Gastroesophageal sphincter (tissue), 4 donors: ENCODE measurements around the gene TMEM30B. TPM values are rescaled to one million over a fixed set of nuclear protein-coding genes. Genes with fewer than 3 reads are reported as not detected.
A peak's percentile ranks its signal among the peaks of the same experiment; 100 is the strongest.
"Not testable (repeated sequence)": the region's sequence is repeated elsewhere in the genome, so short reads cannot be mapped to it uniquely, and the experiment has no call there.

Experiments used
- ATAC-seq: fragments of 150-250 bp; one replicate; pipeline ENCODE4 v1.9.1; 2016; ENCODE audit warnings: mild to moderate bottlenecking, moderate library complexity
- H3K27ac ChIP-seq, 4 donors: fragments of 200-600 bp; sonication (generic) in 3 of 4; 1 replicate in 3 of 4; 2 replicates in 1 of 4; pipeline ENCODE4 v1.5.1; 2016 to 2019
- H3K27me3 ChIP-seq: fragments of 200-600 bp; sonication (generic); one replicate; pipeline ENCODE4 v1.5.1; 2019
- H3K36me3 ChIP-seq, 2 donors: fragments of 200-600 bp; sonication (generic); one replicate each; pipeline ENCODE4 v1.5.1; 2019; ENCODE audit warnings: control low read depth in 1 of 2
- H3K4me1 ChIP-seq, 3 donors: fragments of 200-600 bp; sonication (generic); 1 replicate in 2 of 3; 2 replicates in 1 of 3; pipeline ENCODE4 v1.5.1; 2016 to 2019; ENCODE audit warnings: control low read depth in 2 of 3
- H3K4me3 ChIP-seq, 2 donors: fragments of 200-600 bp; sonication (generic); one replicate each; pipeline ENCODE4 v1.5.1; 2019; ENCODE audit warnings: mild to moderate bottlenecking in 1 of 2, moderate library complexity in 1 of 2
- H3K9me3 ChIP-seq, 3 donors: fragments of 200-600 bp; sonication (generic); one replicate each; pipeline ENCODE4 v1.5.1; 2017 to 2019; ENCODE audit warnings: control low read depth in 2 of 3
- EP300 ChIP-seq: sonication (generic); formaldehyde crosslinking; IDR thresholded peaks from one replicate; pipeline ENCODE4 v1.6.1; 2017; ENCODE audit warnings: antibody characterized with exemption, mild to moderate bottlenecking
- POLR2A ChIP-seq, 2 donors: fragments of 450-650 bp; IDR thresholded peaks; one replicate each; pipeline ENCODE4 v1.6.1; 2017; ENCODE audit warnings: antibody characterized with exemption in 2 of 2, mild to moderate bottlenecking in 2 of 2, moderate library complexity in 1 of 2
- POLR2AphosphoS5 ChIP-seq: sonication (generic); formaldehyde crosslinking; IDR thresholded peaks from one replicate; pipeline ENCODE4 v1.6.1; 2017; ENCODE audit warnings: antibody characterized with exemption
- WGBS, 2 donors: methylation state at CpG; one replicate each; pipeline ENCODE4 v1.1.5; 2018; ENCODE audit warnings: low coverage in 1 of 2; 5-methylcytosine and 5-hydroxymethylcytosine counted together
- total RNA-seq, 4 donors: library from RNA; depleted of rRNA; stranded (reverse); fragments of >200 nt; gene quantifications; one replicate each; pipeline ENCODE4 v1.1.0, GENCODE V29; 2016
- TF ChIP-seq, protein P1 (sequence below), 4 experiments: fragments of 200-600 bp in 2 of 4; fragments of 450-650 bp in 2 of 4; sonication (generic) in 1 of 4; IDR thresholded peaks; one replicate each; pipeline ENCODE4 v1.5.1; 2017 to 2019; ENCODE audit warnings: antibody characterized with exemption in 4 of 4, mild to moderate bottlenecking in 2 of 4, moderate library complexity in 2 of 4

The TMEM30B gene
- total RNA-seq, 4 donors from 2014 or later, result 1.6 to 4.8 (median 2.6) TPM

GRCh38 chr14:61319086-61319485 lies 37.9 kb upstream of the TMEM30B start:
- no peaks in the 10 kb centered on the region for H3K36me3 ChIP-seq
- ATAC-seq, result no peak
- peaks cover 50% of the 10 kb centered on the region for H3K27me3 ChIP-seq
- no peak for TF ChIP-seq POLR2A (IDR thresholded peaks at IDR 0.05)
- TF ChIP-seq EP300, result no peak
- TF ChIP-seq POLR2AphosphoS5, result no peak
- H3K4me3 ChIP-seq, result no peak overlapping the region
- H3K27ac ChIP-seq, result no peak overlapping the region
- 70 to 72% methylated on average over 2 to 3 of the region's 3 CpGs for WGBS, 2 donors
- H3K4me1 ChIP-seq, result peaks cover 0 to 21% (median 0%) of the 10 kb centered on the region in 3 donors
- H3K9me3 ChIP-seq, result no peaks in the 10 kb centered on the region

DNA sequence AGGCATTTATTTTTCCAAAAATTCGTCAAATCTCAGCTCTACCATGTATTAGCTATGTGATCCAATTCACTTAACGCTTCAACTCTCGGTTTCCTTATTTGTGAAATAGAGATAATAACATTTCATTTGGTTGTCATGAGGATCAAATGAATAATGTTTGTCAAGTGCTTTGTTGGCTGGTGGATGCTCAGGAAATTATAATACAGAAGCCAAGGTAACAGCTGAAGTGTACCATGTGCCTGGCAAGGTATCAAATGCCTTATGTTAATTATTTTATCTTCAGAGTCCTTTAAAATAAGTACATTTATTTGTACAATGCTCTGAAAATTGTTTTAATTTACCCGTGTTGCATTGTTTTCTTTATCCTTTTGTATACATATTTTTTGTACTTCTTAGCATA lies 34.2 kb upstream of the TMEM30B start:
- TF ChIP-seq, protein P1, sequence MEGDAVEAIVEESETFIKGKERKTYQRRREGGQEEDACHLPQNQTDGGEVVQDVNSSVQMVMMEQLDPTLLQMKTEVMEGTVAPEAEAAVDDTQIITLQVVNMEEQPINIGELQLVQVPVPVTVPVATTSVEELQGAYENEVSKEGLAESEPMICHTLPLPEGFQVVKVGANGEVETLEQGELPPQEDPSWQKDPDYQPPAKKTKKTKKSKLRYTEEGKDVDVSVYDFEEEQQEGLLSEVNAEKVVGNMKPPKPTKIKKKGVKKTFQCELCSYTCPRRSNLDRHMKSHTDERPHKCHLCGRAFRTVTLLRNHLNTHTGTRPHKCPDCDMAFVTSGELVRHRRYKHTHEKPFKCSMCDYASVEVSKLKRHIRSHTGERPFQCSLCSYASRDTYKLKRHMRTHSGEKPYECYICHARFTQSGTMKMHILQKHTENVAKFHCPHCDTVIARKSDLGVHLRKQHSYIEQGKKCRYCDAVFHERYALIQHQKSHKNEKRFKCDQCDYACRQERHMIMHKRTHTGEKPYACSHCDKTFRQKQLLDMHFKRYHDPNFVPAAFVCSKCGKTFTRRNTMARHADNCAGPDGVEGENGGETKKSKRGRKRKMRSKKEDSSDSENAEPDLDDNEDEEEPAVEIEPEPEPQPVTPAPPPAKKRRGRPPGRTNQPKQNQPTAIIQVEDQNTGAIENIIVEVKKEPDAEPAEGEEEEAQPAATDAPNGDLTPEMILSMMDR (IDR thresholded peaks at IDR 0.05), result no peak
- no peak for TF ChIP-seq POLR2A (IDR thresholded peaks at IDR 0.05)
- TF ChIP-seq EP300, result no peak
- no peak for TF ChIP-seq POLR2AphosphoS5
- Histone ChIP-seq H3K27me3 (peaks cover 19% of the 10 kb centered on the region), H3K36me3 (no peaks in the 10 kb centered on the region), H3K9me3 (no peaks in the 10 kb centered on the region), H3K4me3 (no peak overlapping the region), H3K27ac (no peak overlapping the region), H3K4me1 (no peaks in the 10 kb centered on the region)
- ATAC-seq, result no peak
- 63 to 67% methylated on average over 4 of the region's 4 CpGs for WGBS, 2 donors

DNA sequence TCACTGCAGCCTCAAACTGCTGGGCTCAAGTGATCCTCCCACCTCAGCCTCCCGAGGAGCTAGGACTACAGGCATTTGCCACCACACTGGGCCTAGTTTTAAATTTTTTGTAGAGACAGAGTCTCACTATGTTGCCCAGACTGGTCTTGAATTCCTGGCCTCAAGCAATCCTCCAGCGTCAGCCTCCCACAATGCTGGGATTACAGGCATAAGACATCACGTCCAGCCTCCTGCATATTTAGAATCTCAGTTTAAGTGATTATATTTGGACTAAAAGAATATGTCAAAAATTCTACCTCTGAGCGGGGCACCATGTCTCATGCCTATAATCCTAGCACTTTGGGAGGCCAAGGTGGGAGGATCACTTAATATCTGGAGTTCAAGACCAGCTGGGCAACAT lies 27.6 kb upstream of the TMEM30B start:
- not testable (repeated sequence) for H3K4me3 ChIP-seq, ATAC-seq, H3K36me3 ChIP-seq, H3K27me3 ChIP-seq, H3K4me1 ChIP-seq, H3K9me3 ChIP-seq
- WGBS, 2 donors, result 84 to 92% methylated on average over 4 of the region's 4 CpGs
- peak overlapping the region in 2 of 4 donors; percentile 34 to 37 for H3K27ac ChIP-seq

DNA sequence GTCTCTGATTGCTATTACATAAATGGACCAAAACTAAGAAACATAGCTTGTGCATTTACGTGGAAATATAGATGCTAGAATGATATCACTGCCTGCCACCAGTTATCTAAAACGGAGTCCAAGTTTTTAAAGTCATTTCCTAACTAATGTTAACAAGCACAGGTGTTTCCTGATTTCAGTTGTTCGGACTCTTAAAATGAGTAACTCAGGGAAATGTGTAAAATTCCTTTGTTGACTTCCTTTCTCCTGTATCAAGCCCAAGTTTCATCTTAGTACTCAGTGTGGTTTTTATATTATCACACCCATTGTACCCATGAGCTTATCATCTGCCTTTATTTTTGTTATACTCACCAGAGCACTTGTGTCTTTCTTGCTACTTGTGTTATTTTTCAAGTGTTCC lies 27.1 kb upstream of the TMEM30B start:
- no peak for ATAC-seq
- TF ChIP-seq EP300 (no peak), POLR2AphosphoS5 (peak; percentile 35)
- TF ChIP-seq, protein P1 (IDR thresholded peaks at IDR 0.05), result no peak
- WGBS, 2 donors, result 42 to 47% methylated on average over 3 of the region's 3 CpGs

GRCh38 chr14:61304688-61305087 lies 23.6 kb upstream of the TMEM30B start:
- Histone ChIP-seq H3K36me3 (no peaks in the 10 kb centered on the region), H3K4me3 (no peak overlapping the region), H3K27ac (no peak overlapping the region), H3K27me3 (no peaks in the 10 kb centered on the region), H3K4me1 (no peaks in the 10 kb centered on the region), H3K9me3 (peaks cover 0 to 6% (median 0%) of the 10 kb centered on the region in 3 donors)
- ATAC-seq, result no peak
- no peak for TF ChIP-seq POLR2AphosphoS5
- TF ChIP-seq, protein P1 (IDR thresholded peaks at IDR 0.05), result no peak
- no peak for TF ChIP-seq EP300
- no peak for TF ChIP-seq POLR2A (IDR thresholded peaks at IDR 0.05)
- 93 to 100% methylated on average over 2 of the region's 2 CpGs for WGBS, 2 donors

More for the DNA sequence above, 27.1 kb upstream of the TMEM30B start:
- Histone ChIP-seq H3K27me3 (no peaks in the 10 kb centered on the region), H3K36me3 (no peaks in the 10 kb centered on the region), H3K9me3 (peaks cover 0 to 6% (median 0%) of the 10 kb centered on the region in 3 donors), H3K4me1 (no peaks in the 10 kb centered on the region), H3K4me3 (no peak overlapping the region), H3K27ac (peak overlapping the region in 1 of 4 donors; percentile 37)

DNA sequence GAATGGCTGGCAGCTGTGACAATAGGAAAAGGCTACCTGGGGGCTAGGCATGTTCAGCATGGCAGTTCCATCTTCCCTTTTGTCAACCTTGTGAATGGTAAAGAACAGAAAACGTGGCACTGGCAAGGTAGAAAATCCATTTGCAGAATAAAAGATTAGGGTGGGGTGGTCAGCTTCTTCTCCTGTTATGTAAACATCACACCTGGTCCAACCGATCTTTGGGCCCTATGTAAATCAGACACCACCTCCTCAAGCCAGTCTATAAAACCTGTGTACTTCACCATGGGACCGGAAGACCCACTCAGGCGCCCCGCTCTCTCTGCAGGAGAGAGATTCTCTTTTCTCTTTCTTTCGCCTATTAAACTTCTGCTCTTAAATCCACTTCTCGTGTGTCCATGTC lies 19.6 kb upstream of the TMEM30B start:
- no peak for ATAC-seq
- 74 to 91% methylated on average over 6 to 7 of the region's 7 CpGs for WGBS, 2 donors
- no peaks in the 10 kb centered on the region for H3K27me3 ChIP-seq
- H3K9me3 ChIP-seq, result peaks cover 0 to 6% (median 0%) of the 10 kb centered on the region in 3 donors
- no peaks in the 10 kb centered on the region for H3K36me3 ChIP-seq
- H3K27ac ChIP-seq, result no peak overlapping the region
- H3K4me3 ChIP-seq, result no peak overlapping the region
- TF ChIP-seq EP300 (no peak), POLR2AphosphoS5 (no peak), POLR2A (IDR thresholded peaks at IDR 0.05) (no peak)
- TF ChIP-seq, protein P1 (IDR thresholded peaks at IDR 0.05), result no peak
- H3K4me1 ChIP-seq, result no peaks in the 10 kb centered on the region
